HepG2 (cell line): Measurements from ENCODE around the gene ZNF385B. TPM values are rescaled to one million over a fixed set of nuclear protein-coding genes. Genes with fewer than 3 reads are reported as not detected.
A peak's percentile ranks its signal among the peaks of the same experiment; 100 is the strongest.

ENCODE experiments used
- NFE2L1 ChIP-seq: sonication (generic); formaldehyde crosslinking; IDR thresholded peaks from 2 replicates; pipeline ENCODE4 v1.4.0; 2020; ENCODE audit warnings: missing genetic modification reagents, mild to moderate bottlenecking, borderline replicate concordance
- PAX8 ChIP-seq: sonication (generic); formaldehyde crosslinking; IDR thresholded peaks from 2 replicates; pipeline ENCODE4 v1.8.0; 2022; ENCODE audit warnings: mild to moderate bottlenecking, missing genetic modification reagents, borderline replicate concordance
- POLR2AphosphoS2 ChIP-seq: IDR thresholded peaks from 2 replicates; pipeline ENCODE4 v1.6.1; 2011; ENCODE audit warnings: low read depth, low read length, improper control_type of control experiment
- TOPORS ChIP-seq: sonication (generic); formaldehyde crosslinking; IDR thresholded peaks from 2 replicates; pipeline ENCODE4 v1.8.0; 2023; ENCODE audit warnings: mild to moderate bottlenecking, missing genetic modification reagents
- ZFP36L1 ChIP-seq: sonication (generic); formaldehyde crosslinking; IDR thresholded peaks from 2 replicates; pipeline ENCODE4 v1.8.0; 2022; ENCODE audit warnings: mild to moderate bottlenecking, missing genetic modification reagents, moderate library complexity
- ZFP36L2 ChIP-seq: sonication (generic); formaldehyde crosslinking; IDR thresholded peaks from 2 replicates; pipeline ENCODE4 v1.4.0; 2020; ENCODE audit warnings: missing genetic modification reagents
- ZMYM2 ChIP-seq: sonication (generic); formaldehyde crosslinking; IDR thresholded peaks from 2 replicates; pipeline ENCODE4 v1.8.0; 2022; ENCODE audit warnings: mild to moderate bottlenecking, missing genetic modification reagents
- ZNF101 ChIP-seq: sonication (generic); formaldehyde crosslinking; IDR thresholded peaks from 2 replicates; pipeline ENCODE4 v1.4.0; 2020; ENCODE audit warnings: mild to moderate bottlenecking, low read depth, missing genetic modification reagents, borderline replicate concordance
- ZNF382 ChIP-seq: sonication (generic); formaldehyde crosslinking; IDR thresholded peaks from 2 replicates; pipeline ENCODE4 v1.5.0; 2020; ENCODE audit warnings: missing genetic modification reagents, mild to moderate bottlenecking, borderline replicate concordance
- ZNF543 ChIP-seq: sonication (generic); formaldehyde crosslinking; IDR thresholded peaks from 2 replicates; pipeline ENCODE4 v1.4.0; 2020; ENCODE audit warnings: mild to moderate bottlenecking, missing genetic modification reagents
- ZNF660 ChIP-seq: sonication (generic); formaldehyde crosslinking; IDR thresholded peaks from 2 replicates; pipeline ENCODE4 v1.5.1; 2020; ENCODE audit warnings: mild to moderate bottlenecking, low read depth, missing genetic modification reagents, borderline replicate concordance
- ZNF780A ChIP-seq: sonication (generic); formaldehyde crosslinking; IDR thresholded peaks from 2 replicates; pipeline ENCODE4 v1.8.0; 2022; ENCODE audit warnings: mild to moderate bottlenecking, missing genetic modification reagents, moderate library complexity
- polyA plus RNA-seq, 8 experiments: library from polyadenylated mRNA; depleted of rRNA in 3 of 8; stranded (reverse) in 7 of 8; unstranded in 1 of 8; fragments of >200 nt; fragmentation: Illumina TruSeq in 4 of 8; extraction: Trizol in 4 of 8; gene quantifications; 2 replicates each; pipeline versions ENCODE4 v1.2.1 to v1.2.3, GENCODE V29; 2011 to 2016; ENCODE audit warnings: low read depth in 4 of 8, missing spikeins in 1 of 8, mixed read lengths in 1 of 8; ENCODE audit not compliant: insufficient read depth in 1 of 8
- total RNA-seq, 5 experiments: library from RNA; depleted of rRNA; stranded (reverse); fragments of >200 nt; fragmentation: Illumina TruSeq; extraction: Trizol; gene quantifications; 2 replicates each; pipeline ENCODE4 v1.2.3, GENCODE V29; 2016; ENCODE audit warnings: low read depth in 1 of 5
- TF ChIP-seq, protein P1 (sequence below): sonication (generic); formaldehyde crosslinking; IDR thresholded peaks from 2 replicates; pipeline ENCODE4 v1.4.0; 2020; ENCODE audit warnings: missing genetic modification reagents
- TF ChIP-seq, protein P2 (sequence below): sonication (generic); formaldehyde crosslinking; IDR thresholded peaks from 2 replicates; pipeline ENCODE4 v1.5.1; 2020; ENCODE audit warnings: missing genetic modification reagents, mild to moderate bottlenecking, borderline replicate concordance
- TF ChIP-seq, protein P3 (sequence below): sonication (generic); formaldehyde crosslinking; IDR thresholded peaks from 2 replicates; pipeline ENCODE4 v1.4.0; 2020; ENCODE audit warnings: missing genetic modification reagents
- TF ChIP-seq, protein P4 (sequence below): sonication (generic); formaldehyde crosslinking; IDR thresholded peaks from 2 replicates; pipeline ENCODE4 v1.5.1; 2020; ENCODE audit warnings: missing genetic modification reagents, mild to moderate bottlenecking, borderline replicate concordance
- TF ChIP-seq, protein P5 (sequence below): sonication (generic); formaldehyde crosslinking; IDR thresholded peaks from 2 replicates; pipeline ENCODE4 v1.8.1; 2023; ENCODE audit warnings: mild to moderate bottlenecking, missing genetic modification reagents

ZNF385B gene
- total and polyA plus RNA-seq, 2 of the 13 experiments (the other 11 are each of a cell fraction or from before 2014, with no cell fraction given): 3.3 to 6.7 TPM

DNA sequence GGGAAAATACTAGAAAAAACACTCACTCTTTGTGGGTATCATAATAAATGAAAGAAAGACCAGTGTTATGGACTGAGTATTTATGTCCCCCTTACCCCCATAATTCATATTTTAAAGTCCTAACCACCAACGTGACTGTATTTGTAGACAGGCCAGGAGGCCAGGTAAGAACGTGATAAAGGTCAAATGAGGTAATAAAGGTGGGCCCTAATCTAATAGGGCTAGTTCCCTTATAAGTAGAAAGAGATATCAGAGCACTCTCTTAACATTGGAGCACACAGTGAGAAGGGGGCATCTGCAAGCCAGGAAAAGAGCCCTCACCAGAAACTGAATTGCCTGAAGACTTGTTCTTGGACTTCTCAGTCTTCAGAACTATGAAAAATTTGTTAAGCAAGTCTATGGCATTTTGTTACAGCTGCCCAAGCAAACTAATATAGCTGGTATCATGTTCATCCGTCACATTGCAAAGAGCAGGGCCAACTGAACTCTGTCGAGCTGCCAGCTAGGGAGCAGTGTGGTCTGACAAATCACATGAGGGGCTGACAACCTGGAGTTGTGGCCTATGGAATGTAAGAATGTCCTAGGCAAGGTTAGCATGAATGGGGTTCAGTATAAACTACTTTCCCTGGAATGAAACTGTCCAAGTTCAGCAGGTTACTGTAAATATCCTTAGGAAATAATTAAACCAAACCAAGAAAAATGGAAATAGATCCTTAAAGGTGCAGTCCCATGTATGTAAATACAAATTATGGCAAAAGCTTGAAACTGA lies 280.9 kb downstream of the ZNF385B start (continued):
- TF ChIP-seq, protein P1, sequence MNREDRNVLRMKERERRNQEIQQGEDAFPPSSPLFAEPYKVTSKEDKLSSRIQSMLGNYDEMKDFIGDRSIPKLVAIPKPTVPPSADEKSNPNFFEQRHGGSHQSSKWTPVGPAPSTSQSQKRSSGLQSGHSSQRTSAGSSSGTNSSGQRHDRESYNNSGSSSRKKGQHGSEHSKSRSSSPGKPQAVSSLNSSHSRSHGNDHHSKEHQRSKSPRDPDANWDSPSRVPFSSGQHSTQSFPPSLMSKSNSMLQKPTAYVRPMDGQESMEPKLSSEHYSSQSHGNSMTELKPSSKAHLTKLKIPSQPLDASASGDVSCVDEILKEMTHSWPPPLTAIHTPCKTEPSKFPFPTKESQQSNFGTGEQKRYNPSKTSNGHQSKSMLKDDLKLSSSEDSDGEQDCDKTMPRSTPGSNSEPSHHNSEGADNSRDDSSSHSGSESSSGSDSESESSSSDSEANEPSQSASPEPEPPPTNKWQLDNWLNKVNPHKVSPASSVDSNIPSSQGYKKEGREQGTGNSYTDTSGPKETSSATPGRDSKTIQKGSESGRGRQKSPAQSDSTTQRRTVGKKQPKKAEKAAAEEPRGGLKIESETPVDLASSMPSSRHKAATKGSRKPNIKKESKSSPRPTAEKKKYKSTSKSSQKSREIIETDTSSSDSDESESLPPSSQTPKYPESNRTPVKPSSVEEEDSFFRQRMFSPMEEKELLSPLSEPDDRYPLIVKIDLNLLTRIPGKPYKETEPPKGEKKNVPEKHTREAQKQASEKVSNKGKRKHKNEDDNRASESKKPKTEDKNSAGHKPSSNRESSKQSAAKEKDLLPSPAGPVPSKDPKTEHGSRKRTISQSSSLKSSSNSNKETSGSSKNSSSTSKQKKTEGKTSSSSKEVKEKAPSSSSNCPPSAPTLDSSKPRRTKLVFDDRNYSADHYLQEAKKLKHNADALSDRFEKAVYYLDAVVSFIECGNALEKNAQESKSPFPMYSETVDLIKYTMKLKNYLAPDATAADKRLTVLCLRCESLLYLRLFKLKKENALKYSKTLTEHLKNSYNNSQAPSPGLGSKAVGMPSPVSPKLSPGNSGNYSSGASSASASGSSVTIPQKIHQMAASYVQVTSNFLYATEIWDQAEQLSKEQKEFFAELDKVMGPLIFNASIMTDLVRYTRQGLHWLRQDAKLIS: no peak
- no peak for TF ChIP-seq ZNF382 (CRISPR knock-in tag)
- TF ChIP-seq PAX8 (CRISPR knock-in tag): no peak
- no peak for TF ChIP-seq ZNF780A (CRISPR knock-in tag)
- no peak for TF ChIP-seq TOPORS (CRISPR knock-in tag)
- no peak for TF ChIP-seq ZNF660
- TF ChIP-seq ZNF543 (CRISPR knock-in tag): no peak
- TF ChIP-seq ZMYM2: no peak
- TF ChIP-seq, protein P2, sequence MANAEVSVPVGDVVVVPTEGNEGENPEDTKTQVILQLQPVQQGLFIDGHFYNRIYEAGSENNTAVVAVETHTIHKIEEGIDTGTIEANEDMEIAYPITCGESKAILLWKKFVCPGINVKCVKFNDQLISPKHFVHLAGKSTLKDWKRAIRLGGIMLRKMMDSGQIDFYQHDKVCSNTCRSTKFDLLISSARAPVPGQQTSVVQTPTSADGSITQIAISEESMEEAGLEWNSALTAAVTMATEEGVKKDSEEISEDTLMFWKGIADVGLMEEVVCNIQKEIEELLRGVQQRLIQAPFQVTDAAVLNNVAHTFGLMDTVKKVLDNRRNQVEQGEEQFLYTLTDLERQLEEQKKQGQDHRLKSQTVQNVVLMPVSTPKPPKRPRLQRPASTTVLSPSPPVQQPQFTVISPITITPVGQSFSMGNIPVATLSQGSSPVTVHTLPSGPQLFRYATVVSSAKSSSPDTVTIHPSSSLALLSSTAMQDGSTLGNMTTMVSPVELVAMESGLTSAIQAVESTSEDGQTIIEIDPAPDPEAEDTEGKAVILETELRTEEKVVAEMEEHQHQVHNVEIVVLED (CRISPR knock-in tag): no peak
- TF ChIP-seq, protein P3, sequence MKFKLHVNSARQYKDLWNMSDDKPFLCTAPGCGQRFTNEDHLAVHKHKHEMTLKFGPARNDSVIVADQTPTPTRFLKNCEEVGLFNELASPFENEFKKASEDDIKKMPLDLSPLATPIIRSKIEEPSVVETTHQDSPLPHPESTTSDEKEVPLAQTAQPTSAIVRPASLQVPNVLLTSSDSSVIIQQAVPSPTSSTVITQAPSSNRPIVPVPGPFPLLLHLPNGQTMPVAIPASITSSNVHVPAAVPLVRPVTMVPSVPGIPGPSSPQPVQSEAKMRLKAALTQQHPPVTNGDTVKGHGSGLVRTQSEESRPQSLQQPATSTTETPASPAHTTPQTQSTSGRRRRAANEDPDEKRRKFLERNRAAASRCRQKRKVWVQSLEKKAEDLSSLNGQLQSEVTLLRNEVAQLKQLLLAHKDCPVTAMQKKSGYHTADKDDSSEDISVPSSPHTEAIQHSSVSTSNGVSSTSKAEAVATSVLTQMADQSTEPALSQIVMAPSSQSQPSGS (CRISPR knock-in tag): 0 out of 2 replicates have a peak, but pooled peaks have one; percentile 34
- TF ChIP-seq ZFP36L2: no peak
- TF ChIP-seq ZNF101 (CRISPR knock-in tag): no peak
- TF ChIP-seq NFE2L1 (CRISPR knock-in tag): no peak
- TF ChIP-seq, protein P4, sequence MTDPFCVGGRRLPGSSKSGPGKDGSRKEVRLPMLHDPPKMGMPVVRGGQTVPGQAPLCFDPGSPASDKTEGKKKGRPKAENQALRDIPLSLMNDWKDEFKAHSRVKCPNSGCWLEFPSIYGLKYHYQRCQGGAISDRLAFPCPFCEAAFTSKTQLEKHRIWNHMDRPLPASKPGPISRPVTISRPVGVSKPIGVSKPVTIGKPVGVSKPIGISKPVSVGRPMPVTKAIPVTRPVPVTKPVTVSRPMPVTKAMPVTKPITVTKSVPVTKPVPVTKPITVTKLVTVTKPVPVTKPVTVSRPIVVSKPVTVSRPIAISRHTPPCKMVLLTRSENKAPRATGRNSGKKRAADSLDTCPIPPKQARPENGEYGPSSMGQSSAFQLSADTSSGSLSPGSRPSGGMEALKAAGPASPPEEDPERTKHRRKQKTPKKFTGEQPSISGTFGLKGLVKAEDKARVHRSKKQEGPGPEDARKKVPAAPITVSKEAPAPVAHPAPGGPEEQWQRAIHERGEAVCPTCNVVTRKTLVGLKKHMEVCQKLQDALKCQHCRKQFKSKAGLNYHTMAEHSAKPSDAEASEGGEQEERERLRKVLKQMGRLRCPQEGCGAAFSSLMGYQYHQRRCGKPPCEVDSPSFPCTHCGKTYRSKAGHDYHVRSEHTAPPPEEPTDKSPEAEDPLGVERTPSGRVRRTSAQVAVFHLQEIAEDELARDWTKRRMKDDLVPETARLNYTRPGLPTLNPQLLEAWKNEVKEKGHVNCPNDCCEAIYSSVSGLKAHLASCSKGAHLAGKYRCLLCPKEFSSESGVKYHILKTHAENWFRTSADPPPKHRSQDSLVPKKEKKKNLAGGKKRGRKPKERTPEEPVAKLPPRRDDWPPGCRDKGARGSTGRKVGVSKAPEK: no peak
- TF ChIP-seq, protein P5, sequence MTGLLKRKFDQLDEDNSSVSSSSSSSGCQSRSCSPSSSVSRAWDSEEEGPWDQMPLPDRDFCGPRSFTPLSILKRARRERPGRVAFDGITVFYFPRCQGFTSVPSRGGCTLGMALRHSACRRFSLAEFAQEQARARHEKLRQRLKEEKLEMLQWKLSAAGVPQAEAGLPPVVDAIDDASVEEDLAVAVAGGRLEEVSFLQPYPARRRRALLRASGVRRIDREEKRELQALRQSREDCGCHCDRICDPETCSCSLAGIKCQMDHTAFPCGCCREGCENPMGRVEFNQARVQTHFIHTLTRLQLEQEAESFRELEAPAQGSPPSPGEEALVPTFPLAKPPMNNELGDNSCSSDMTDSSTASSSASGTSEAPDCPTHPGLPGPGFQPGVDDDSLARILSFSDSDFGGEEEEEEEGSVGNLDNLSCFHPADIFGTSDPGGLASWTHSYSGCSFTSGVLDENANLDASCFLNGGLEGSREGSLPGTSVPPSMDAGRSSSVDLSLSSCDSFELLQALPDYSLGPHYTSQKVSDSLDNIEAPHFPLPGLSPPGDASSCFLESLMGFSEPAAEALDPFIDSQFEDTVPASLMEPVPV (CRISPR knock-in tag): no peak
- TF ChIP-seq POLR2AphosphoS2: no peak
- no peak for TF ChIP-seq ZFP36L1 (CRISPR knock-in tag)
